Measurements from ENCODE around the gene APOC3.

DNA sequence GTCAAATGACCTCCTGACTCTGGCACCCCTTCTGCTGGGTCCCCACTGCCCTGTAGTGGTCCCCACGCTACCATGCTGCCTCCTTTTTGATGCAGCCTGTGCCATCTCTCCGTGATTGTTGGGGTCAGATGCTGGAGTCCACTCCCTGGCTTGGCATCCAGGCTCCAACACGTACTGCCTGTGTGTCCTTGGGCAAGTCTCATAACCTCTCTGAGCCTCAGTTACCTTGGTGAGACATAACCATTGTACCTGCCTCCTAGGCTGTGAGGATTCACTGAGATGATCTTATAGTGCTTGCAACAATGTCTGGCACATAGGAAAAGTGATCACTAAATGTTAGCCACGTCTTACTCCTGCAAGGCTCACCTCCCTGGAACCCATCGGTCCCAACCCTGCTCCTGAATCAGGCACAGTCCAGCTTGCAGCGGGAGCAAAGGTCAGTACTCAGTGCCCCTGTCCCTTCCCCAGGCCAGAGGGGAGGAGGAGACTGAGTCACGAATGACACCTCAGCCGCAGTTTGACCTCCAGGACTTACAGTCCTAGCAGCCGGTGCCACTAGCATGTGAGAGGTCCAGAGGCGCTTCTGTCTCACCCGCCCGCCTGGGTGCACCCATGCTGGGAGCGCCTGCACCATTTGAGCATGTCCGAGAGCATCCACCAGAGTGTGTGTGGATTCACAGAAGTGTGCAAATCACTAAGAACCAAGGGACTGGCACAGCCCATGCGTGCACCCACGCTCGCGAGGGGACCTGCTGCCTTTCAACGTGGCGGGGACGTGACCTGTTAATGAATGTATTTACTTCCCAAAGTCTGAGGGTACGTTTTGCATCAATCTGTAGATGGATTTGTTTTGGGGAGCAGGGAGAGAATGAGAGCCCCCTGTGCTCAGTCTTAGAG, 3.6 kb upstream of the APOC3 start:
- TF ChIP-seq, protein P1, sequence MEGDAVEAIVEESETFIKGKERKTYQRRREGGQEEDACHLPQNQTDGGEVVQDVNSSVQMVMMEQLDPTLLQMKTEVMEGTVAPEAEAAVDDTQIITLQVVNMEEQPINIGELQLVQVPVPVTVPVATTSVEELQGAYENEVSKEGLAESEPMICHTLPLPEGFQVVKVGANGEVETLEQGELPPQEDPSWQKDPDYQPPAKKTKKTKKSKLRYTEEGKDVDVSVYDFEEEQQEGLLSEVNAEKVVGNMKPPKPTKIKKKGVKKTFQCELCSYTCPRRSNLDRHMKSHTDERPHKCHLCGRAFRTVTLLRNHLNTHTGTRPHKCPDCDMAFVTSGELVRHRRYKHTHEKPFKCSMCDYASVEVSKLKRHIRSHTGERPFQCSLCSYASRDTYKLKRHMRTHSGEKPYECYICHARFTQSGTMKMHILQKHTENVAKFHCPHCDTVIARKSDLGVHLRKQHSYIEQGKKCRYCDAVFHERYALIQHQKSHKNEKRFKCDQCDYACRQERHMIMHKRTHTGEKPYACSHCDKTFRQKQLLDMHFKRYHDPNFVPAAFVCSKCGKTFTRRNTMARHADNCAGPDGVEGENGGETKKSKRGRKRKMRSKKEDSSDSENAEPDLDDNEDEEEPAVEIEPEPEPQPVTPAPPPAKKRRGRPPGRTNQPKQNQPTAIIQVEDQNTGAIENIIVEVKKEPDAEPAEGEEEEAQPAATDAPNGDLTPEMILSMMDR (conservative IDR thresholded peaks at IDR 0.05; ENCODE audit: low read depth, low read length), result no peak
- no peak for TF ChIP-seq POLR2A (IDR thresholded peaks at IDR 0.05; ENCODE audit: low read depth, low read length)
- TF ChIP-seq BHLHE40 (IDR thresholded peaks at IDR 0.05; ENCODE audit: low read depth, low read length), result no peak
- TF ChIP-seq MAFK (IDR thresholded peaks at IDR 0.05; ENCODE audit: low read depth, low read length), result no peak
- TF ChIP-seq RFX5 (IDR thresholded peaks at IDR 0.05; ENCODE audit: low read depth, low read length), result no peak
- TF ChIP-seq CEBPB (IDR thresholded peaks at IDR 0.05; ENCODE audit: low read depth, low read length), result no peak
